HepG2 (cell line): ENCODE results near the gene ZNF814. TPM values are rescaled to one million over a fixed set of nuclear protein-coding genes. Genes with fewer than 3 reads are reported as not detected.

Experiments
- ARNT2 ChIP-seq: sonication (generic); formaldehyde crosslinking; IDR thresholded peaks from 2 replicates; pipeline ENCODE4 v1.8.0; 2022; ENCODE audit warnings: mild to moderate bottlenecking, low read depth, missing genetic modification reagents, moderate library complexity
- ARNTL ChIP-seq: sonication (generic); formaldehyde crosslinking; IDR thresholded peaks from 2 replicates; pipeline ENCODE4 v1.4.0; 2020; ENCODE audit warnings: mild to moderate bottlenecking, missing genetic modification reagents
- ATF1 ChIP-seq: IDR thresholded peaks from 2 replicates; pipeline ENCODE4 v1.6.1; 2016; ENCODE audit warnings: mild to moderate bottlenecking, control low read depth
- ELF3 ChIP-seq: IDR thresholded peaks from 2 replicates; pipeline ENCODE4 v1.6.1; 2016; ENCODE audit warnings: missing genetic modification reagents, missing compliant biosample characterization
- HDAC2 ChIP-seq: sonication (generic); formaldehyde crosslinking; IDR thresholded peaks from 2 replicates; pipeline ENCODE4 v1.4.0; 2020; ENCODE audit warnings: missing genetic modification reagents
- IRF9 ChIP-seq: sonication (generic); formaldehyde crosslinking; IDR thresholded peaks from 2 replicates; pipeline ENCODE4 v1.8.0; 2022; ENCODE audit warnings: missing genetic modification reagents, mild to moderate bottlenecking, borderline replicate concordance
- NCOR1 ChIP-seq: fragments of 200-600 bp; sonication (generic); IDR thresholded peaks from 2 replicates; pipeline ENCODE4 v1.7.0; 2017; ENCODE audit warnings: antibody characterized with exemption, low read length, borderline replicate concordance
- SMAD3 ChIP-seq: sonication (generic); formaldehyde crosslinking; IDR thresholded peaks from 2 replicates; pipeline ENCODE4 v1.4.0; 2020; ENCODE audit warnings: missing genetic modification reagents
- TARDBP ChIP-seq: sonication (generic); formaldehyde crosslinking; IDR thresholded peaks from 2 replicates; pipeline ENCODE4 v1.8.0; 2022; ENCODE audit warnings: mild to moderate bottlenecking, missing genetic modification reagents
- TEAD2 ChIP-seq: sonication (generic); formaldehyde crosslinking; IDR thresholded peaks from 2 replicates; pipeline ENCODE4 v1.9.0; 2021; ENCODE audit warnings: missing genetic modification reagents
- ZNF124 ChIP-seq: sonication (generic); formaldehyde crosslinking; IDR thresholded peaks from 2 replicates; pipeline ENCODE4 v1.4.0; 2020; ENCODE audit warnings: missing genetic modification reagents
- ZNF317 ChIP-seq: sonication (generic); formaldehyde crosslinking; IDR thresholded peaks from 2 replicates; pipeline ENCODE4 v1.5.0; 2020; ENCODE audit warnings: mild to moderate bottlenecking, missing genetic modification reagents
- ZNF337 ChIP-seq: sonication (generic); formaldehyde crosslinking; IDR thresholded peaks from 2 replicates; pipeline ENCODE4 v1.5.1; 2020; ENCODE audit warnings: missing genetic modification reagents, low read depth, mild to moderate bottlenecking, borderline replicate concordance
- ZNF567 ChIP-seq: sonication (generic); formaldehyde crosslinking; IDR thresholded peaks from 2 replicates; pipeline ENCODE4 v1.8.1; 2023; ENCODE audit warnings: mild to moderate bottlenecking, missing genetic modification reagents, borderline replicate concordance
- ZNF574 ChIP-seq: sonication (generic); formaldehyde crosslinking; IDR thresholded peaks from 2 replicates; pipeline ENCODE4 v1.4.0; 2020; ENCODE audit warnings: missing genetic modification reagents
- ZNF652 ChIP-seq: IDR thresholded peaks from 2 replicates; pipeline ENCODE4 v1.6.1; 2016; ENCODE audit warnings: low read depth, borderline replicate concordance
- ZSCAN29 ChIP-seq: sonication (generic); formaldehyde crosslinking; conservative IDR thresholded peaks from 2 replicates; pipeline ENCODE4 v1.4.0; 2020; ENCODE audit warnings: mild to moderate bottlenecking, missing genetic modification reagents
- polyA plus RNA-seq, 8 experiments: library from polyadenylated mRNA; depleted of rRNA in 3 of 8; stranded (reverse) in 7 of 8; unstranded in 1 of 8; fragments of >200 nt; fragmentation: Illumina TruSeq in 4 of 8; extraction: Trizol in 4 of 8; gene quantifications; 2 replicates each; pipeline versions ENCODE4 v1.2.1 to v1.2.3, GENCODE V29; 2011 to 2016; ENCODE audit warnings: low read depth in 4 of 8, missing spikeins in 1 of 8, mixed read lengths in 1 of 8; ENCODE audit not compliant: insufficient read depth in 1 of 8
- total RNA-seq, 5 experiments: library from RNA; depleted of rRNA; stranded (reverse); fragments of >200 nt; fragmentation: Illumina TruSeq; extraction: Trizol; gene quantifications; 2 replicates each; pipeline ENCODE4 v1.2.3, GENCODE V29; 2016; ENCODE audit warnings: low read depth in 1 of 5
- TF ChIP-seq, protein P1 (sequence below): fragments of 450-650 bp; IDR thresholded peaks from 2 replicates; pipeline ENCODE4 v1.6.1; 2017; ENCODE audit warnings: mild to moderate bottlenecking

ZNF814 gene
- total and polyA plus RNA-seq, 2 of the 13 experiments (the other 11 are each of a cell fraction or from before 2014, with no cell fraction given), result 2.5 to 3.4 TPM

- TF ChIP-seq IRF9 (CRISPR knock-in tag) (0 out of 2 replicates have a peak, but pooled peaks have one; percentile 54), TEAD2 (CRISPR knock-in tag) (no peak), ZNF317 (CRISPR knock-in tag) (no peak; the same call in 1 of the 2 replicates), ARNT2 (no peak), ZNF652 (CRISPR knock-in tag) (no peak), ELF3 (CRISPR knock-in tag) (peak; percentile 90), ZNF567 (CRISPR knock-in tag) (no peak), ZSCAN29 (CRISPR knock-in tag) (no peak), SMAD3 (CRISPR knock-in tag) (peak; percentile 69), ARNTL (CRISPR knock-in tag) (no peak), ATF1 (CRISPR knock-in tag) (peak; percentile 91), ZNF337 (CRISPR knock-in tag) (no peak), HDAC2 (CRISPR knock-in tag) (peak; percentile 20), TARDBP (CRISPR knock-in tag) (peak; percentile 55; the same call in 1 of the 2 replicates), ZNF124 (CRISPR knock-in tag) (no peak; the same call in 1 of the 2 replicates), ZNF574 (peak; percentile 84), NCOR1 (no peak; the same call in 1 of the 2 replicates)
- TF ChIP-seq, protein P1, sequence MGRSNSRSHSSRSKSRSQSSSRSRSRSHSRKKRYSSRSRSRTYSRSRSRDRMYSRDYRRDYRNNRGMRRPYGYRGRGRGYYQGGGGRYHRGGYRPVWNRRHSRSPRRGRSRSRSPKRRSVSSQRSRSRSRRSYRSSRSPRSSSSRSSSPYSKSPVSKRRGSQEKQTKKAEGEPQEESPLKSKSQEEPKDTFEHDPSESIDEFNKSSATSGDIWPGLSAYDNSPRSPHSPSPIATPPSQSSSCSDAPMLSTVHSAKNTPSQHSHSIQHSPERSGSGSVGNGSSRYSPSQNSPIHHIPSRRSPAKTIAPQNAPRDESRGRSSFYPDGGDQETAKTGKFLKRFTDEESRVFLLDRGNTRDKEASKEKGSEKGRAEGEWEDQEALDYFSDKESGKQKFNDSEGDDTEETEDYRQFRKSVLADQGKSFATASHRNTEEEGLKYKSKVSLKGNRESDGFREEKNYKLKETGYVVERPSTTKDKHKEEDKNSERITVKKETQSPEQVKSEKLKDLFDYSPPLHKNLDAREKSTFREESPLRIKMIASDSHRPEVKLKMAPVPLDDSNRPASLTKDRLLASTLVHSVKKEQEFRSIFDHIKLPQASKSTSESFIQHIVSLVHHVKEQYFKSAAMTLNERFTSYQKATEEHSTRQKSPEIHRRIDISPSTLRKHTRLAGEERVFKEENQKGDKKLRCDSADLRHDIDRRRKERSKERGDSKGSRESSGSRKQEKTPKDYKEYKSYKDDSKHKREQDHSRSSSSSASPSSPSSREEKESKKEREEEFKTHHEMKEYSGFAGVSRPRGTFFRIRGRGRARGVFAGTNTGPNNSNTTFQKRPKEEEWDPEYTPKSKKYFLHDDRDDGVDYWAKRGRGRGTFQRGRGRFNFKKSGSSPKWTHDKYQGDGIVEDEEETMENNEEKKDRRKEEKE, result no peak
Observed at GRCh38 chr19:57814505-57815246, 74.2 kb downstream of the ZNF814 start, which contains the start of gene ZNF552 (continued).
